DOHH2 (cell line): ENCODE data around the gene FOXN1.

ENCODE experiments used
- CTCF ChIP-seq: fragments of 200-600 bp; sonication (generic); IDR thresholded peaks from one replicate; pipeline ENCODE4 v1.5.1; 2014; ENCODE audit warnings: antibody characterized with exemption, mild to moderate bottlenecking, low read depth, low read length; ENCODE audit not compliant: poor library complexity, severe bottlenecking
- EZH2phosphoT487 ChIP-seq: fragments of 200-600 bp; sonication (generic); IDR thresholded peaks from 2 replicates; pipeline ENCODE4 v1.6.1; 2017; ENCODE audit warnings: borderline replicate concordance, mild to moderate bottlenecking, antibody characterized with exemption, low read length, moderate library complexity, mixed read lengths

GRCh38 chr17:28574526-28574925 lies 68.4 kb downstream of the FOXN1 start:
- TF ChIP-seq CTCF (no peak), EZH2phosphoT487 (no peak)
